NCI-H146 (cell line): Measurements from ENCODE around the gene HDAC4.

Experiments used
- DNase-seq: peaks from one replicate; lab custom pipeline; 2025; lab: John Stamatoyannopoulos, UW

HDAC4 gene

DNA sequence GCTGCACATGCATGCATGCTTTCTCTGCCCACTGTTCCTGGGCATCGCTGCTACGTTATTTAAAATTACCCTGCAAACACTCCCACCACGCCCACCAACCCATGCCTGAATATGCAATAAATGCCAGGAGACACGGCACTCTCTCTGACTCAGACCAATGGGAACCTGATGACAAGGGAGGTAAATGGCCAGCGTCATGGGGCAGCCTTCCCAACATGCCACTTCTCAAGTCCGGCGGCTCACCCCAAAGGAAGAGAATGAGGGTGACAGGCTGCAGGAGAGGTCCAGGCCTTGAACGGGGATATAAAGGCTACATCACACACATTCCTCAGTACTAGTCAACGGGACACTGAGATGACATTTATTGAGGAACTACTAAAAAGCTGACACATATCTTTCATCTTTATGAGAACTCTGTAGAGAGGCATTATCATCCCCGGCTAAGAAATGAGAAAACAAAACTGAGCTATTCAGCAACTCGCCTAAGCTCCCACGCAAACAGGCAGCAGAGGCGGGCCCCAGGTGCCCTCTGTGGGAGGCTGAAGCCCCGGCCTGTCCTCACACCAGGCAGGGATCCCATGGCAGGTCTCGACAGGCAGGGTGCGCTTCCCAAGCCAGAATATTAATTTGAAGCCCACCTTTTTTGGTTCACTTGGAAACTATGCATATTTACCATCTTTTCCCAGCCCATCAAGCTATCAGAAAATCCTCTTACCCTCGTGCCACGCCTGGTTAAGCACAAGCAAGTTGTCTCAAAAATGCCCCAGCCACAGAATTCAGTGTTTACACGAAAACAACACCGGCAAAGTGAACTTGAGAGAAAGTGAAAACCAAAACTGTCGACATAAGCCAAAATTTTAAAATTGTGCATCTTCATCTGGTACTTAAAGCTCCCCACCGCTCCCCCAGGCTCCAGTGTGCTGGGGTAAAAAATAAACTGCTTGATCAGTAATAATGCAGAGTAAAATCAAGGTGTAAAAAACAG is 166.3 kb downstream of the HDAC4 start:
- DNase-seq, result no peak

GRCh38 chr2:239233576-239233975 is 167.2 kb downstream of the HDAC4 start:
- no peak for DNase-seq

DNA sequence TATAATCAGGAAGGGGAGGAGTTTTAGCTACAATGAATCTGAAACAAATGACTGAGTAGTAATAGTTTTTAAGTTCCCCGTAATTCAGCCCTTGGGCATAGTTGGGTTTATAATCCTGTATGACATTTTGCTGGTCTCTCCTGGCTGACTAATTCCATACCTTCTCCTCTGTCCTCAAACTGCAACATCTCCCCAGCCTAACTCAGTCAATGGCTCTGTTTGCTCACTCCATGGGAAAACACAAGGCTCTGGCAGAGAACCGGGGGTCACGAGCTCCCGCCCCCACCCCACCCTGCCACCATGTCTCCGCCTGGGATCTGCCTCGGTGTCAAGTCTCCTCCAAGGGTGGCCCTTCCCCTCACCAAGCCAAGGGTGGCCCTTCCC is 168.6 kb downstream of the HDAC4 start:
- DNase-seq, result no peak

- DNase-seq, result no peak
Observed at GRCh38 chr2:239231231-239232194, 169.3 kb downstream of the HDAC4 start.

DNA sequence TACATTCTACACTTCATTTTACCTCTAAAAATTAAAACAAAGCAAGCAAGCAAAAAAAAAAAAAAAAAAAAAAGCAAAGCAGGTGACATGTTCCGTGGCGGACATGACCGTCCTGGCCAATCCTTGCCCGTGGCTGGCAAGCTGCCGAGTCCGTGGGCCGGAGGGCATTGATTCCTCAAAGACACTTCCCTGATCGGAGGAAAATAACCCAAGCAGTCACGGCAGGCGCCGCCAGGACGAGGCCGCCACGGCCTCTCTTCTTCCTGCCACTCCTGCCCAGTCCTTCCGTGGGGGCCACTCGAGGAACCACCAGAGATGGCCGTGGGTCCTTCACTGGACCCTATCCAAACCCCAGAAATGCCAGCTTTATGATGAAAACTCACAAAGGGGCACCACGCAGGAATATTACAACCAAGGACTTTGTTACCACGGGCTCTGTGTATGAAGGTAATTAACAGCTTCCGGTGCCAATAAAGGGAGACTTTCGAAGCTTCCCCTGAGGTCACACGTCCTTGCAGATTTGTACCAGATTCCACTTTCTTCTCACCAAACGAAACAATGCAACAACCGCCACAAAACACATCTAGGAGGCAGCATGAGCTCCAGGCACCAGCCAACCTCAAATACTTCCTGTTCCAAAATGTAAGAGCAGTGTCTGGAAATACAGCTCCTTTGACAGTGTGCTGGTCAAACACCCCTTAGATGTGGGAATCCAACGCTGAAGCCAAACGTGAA is 170.3 kb downstream of the HDAC4 start:
- DNase-seq, result no peak

DNA sequence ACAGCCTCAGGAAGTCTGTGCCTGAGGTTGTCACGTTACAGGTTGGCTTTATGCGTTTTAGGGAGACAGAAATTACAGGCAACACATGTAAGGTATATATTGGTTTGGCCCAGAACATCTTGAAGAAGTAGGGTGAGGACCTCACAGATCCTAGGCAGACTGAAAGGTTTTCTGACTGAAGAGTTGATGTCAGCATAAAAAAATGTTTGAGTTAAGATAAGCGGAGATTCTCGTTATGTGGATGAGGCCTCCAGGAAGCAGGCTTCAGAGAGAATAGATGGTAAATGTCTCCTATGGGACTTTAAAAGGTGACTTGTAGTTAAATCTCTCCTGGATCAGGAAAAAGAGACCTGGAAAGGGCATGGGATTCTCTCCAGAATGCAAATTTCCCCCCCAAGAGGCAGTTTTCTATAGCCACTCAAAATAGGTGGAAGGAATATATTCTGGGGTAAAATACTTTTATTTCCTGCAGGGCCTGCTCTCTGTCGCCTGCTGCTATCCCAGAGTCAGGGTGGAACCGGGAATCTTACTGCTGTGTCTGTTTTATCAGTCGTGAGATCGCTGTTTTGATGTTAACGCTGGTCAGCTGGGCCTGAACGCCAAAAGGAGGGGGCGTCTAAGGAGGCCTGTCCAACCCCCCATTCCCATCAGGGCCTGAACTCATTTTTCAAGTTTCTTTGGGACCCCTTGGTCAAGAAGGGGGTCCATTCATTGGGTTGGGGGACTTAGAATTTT is 171.1 kb downstream of the HDAC4 start:
- DNase-seq, result no peak

- DNase-seq, result no peak
Observed at GRCh38 chr2:239227661-239228371, 173.0 kb downstream of the HDAC4 start.

- no peak for DNase-seq
Observed at GRCh38 chr2:239226677-239227581, 173.9 kb downstream of the HDAC4 start.

DNA sequence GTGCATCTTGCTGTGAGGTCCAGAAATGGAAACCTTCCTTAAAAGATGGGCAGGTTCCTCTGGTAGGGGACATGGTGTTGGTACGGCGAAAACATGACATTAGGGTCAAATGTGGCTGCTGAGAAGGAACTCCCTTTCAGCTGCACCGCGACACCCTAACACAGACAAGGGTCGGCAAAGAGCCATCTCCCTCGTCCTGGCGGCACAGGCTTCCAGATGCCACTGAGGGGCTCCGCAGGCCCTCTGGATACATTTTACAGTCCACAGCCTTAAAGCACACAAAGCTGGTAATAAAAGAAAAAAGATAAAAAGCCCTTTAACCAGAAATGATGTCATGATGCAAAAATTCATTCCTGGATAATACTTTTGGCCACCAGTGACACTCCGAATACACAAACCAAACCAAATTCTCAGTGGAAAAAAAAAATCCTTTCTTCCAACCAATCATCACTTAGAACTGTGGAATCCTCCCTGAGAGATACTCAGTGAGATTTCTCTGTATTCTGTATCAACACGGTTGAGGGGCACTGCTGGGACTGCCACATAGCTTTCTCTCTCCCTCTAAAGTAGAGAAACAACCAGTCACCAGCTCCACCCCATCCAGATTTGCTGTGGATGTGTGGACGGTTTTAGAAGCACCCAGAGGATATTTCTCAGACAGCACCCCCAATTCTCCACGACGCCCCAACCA is 174.8 kb downstream of the HDAC4 start:
- DNase-seq, result no peak

- peak; percentile 84 for DNase-seq
Observed at GRCh38 chr2:239225371-239225851, 175.4 kb downstream of the HDAC4 start.

GRCh38 chr2:239224955-239225354 is 175.9 kb downstream of the HDAC4 start:
- no peak for DNase-seq

DNA sequence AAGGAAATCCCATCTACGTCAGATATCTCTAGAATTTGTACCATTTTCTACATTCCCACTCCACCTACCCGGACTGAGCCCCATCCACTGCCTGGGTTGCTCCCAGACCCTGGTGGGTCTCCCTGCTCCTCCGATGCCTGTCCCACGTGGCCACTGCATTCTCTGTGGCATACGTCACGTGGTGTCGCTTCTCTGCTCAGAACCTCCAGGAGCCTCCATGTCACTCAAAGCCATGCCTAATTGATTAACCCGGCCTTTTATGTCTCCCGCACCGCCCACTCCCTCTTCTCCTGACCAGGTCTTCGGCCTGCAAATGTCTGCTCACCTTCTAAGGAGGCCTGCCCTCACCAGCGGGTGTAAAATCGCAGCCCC is 176.6 kb downstream of the HDAC4 start:
- DNase-seq, result no peak

DNA sequence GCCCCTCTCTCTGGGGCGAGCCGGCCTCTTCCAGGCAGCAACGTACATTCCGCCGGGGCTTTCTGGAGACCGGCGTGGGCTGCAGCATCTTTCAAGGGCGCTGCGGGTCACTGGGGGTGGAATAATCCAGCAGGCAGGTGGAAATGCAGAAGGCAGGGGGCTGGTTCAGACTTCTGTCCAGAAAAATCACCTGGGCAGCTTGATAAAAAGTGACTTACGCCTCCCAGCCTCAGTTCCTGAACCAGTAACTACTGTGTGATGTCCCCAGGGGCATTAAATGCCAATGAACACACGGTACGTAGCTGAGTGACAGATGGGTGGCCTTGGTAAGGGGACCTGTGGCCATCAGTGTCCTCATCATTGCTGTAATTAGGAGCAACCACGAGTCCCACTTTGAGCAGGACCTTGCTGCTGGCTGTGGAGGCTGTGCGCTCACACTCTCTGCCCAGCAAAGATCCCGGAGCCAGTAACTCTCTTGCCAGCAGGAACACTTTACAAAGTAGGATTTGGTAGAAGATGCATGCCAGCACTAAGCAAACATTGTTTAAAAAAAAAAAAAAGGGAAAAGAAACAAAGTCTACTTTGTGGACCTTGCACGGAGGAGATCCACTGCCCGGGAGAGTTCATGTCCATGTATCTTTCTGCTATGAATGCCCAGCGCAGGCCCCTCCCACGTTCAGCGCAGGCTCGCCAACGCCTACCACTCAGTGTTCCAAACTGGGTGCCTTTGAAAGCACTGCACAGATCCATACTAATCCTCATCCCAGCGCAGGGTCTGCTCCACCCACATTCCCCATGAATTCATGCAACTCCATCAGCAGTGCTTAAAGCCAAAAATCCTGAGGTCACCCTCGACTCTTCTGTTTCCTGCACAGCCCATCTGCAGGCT is 177.3 kb downstream of the HDAC4 start:
- no peak for DNase-seq

GRCh38 chr2:239222706-239223309 is 178.0 kb downstream of the HDAC4 start:
- DNase-seq, result no peak

GRCh38 chr2:239222312-239222660 is 178.5 kb downstream of the HDAC4 start:
- no peak for DNase-seq

DNA sequence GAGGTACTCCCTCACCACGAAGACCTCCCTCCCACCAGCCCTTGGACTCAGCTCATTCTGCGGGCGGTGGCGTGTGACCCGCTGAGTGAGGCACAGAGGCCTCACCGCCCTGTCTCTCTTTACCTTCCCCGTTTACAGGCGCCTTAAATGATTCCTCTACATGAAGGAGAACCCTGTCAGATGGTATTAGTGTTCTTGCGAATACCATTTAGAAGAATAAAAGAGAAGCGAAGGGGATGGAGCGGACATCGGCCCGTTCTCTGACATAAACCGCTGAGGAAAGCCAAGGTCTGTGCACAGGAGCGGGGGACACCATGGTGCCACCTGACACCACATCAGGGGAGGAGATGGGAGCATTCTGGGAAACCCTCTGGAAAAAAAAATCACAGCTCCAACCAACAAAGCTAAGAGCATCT is 179.8 kb downstream of the HDAC4 start:
- DNase-seq, result no peak

DNA sequence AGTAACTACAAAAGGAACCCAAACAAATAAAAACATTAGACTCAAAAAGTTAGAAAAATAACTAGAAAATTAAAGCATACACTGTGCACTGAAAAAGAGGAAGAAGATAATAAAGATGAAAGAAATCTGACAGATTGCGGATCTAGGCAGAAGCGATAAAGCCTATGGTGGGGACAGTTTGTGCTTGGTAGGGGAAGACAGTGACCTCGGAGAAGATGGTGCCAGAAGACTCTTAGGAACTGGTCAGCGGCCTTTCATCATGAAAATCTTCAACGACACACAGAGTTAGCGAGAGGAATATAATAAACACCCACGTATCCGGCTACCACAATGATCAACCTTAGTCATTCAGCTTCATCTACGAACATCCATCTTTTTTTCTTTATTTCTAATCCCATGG is 180.5 kb downstream of the HDAC4 start:
- no peak for DNase-seq
